ENCODE data around the gene SLC25A10.

GRCh38 chr17:81711814-81712467 is at the start of gene SLC25A10:
- TF ChIP-seq CTCF (IDR thresholded peaks at IDR 0.05) = peak in 3 of 6 experiments; percentile 20 to 49 (median 37)
- TF ChIP-seq POLR2A (IDR thresholded peaks at IDR 0.05) = peak in 1 of 4 donors; percentile 38
